ENCODE measurements around the gene SEH1L. TPM values are rescaled to one million over a fixed set of nuclear protein-coding genes. Genes with fewer than 3 reads are reported as not detected.

The SEH1L gene
- total RNA-seq, 1 experiment from 2014 or later, result 98.3 TPM

DNA sequence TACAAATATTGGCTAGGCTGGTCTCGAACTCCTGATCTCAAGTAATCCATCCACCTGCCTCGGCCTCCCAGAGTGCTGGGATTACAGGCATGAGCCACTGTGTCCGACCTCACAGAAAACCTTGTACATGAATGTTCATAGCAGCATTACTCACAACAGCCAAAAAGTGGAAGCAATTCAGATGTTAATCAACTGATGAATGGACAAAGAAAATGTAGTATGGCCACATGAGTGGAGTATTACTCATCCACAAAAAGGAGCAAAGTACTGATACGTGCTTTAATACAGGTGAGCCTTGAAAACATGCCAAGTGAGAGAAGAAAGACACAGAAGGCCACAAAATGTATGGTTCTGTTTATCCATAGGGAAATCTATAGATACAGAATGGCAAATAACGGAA, 63.9 kb downstream of the SEH1L start:
- no peaks in the 10 kb centered on the region for H3K79me2 ChIP-seq (ENCODE audit: low read depth)
- H3K27me3 ChIP-seq (ENCODE audit: insufficient read depth, low read depth), result no peaks in the 10 kb centered on the region
- no peaks in the 10 kb centered on the region for H3K4me1 ChIP-seq (replicated peaks; ENCODE audit: insufficient read depth)
- no peak overlapping the region for H3K27ac ChIP-seq
- H3K4me3 ChIP-seq, result no peak overlapping the region
- no peaks in the 10 kb centered on the region for H3K9me2 ChIP-seq (ENCODE audit: insufficient read depth)
- no TSS peak for BruUV-seq (replicated peaks)
- 0 out of 2 replicates have a peak, but pooled peaks cover 5% of the 10 kb centered on the region for H3F3A ChIP-seq (ENCODE audit: insufficient read depth, low read depth)
- no peak overlapping the region for H2AFZ ChIP-seq
- TF ChIP-seq, protein P1, sequence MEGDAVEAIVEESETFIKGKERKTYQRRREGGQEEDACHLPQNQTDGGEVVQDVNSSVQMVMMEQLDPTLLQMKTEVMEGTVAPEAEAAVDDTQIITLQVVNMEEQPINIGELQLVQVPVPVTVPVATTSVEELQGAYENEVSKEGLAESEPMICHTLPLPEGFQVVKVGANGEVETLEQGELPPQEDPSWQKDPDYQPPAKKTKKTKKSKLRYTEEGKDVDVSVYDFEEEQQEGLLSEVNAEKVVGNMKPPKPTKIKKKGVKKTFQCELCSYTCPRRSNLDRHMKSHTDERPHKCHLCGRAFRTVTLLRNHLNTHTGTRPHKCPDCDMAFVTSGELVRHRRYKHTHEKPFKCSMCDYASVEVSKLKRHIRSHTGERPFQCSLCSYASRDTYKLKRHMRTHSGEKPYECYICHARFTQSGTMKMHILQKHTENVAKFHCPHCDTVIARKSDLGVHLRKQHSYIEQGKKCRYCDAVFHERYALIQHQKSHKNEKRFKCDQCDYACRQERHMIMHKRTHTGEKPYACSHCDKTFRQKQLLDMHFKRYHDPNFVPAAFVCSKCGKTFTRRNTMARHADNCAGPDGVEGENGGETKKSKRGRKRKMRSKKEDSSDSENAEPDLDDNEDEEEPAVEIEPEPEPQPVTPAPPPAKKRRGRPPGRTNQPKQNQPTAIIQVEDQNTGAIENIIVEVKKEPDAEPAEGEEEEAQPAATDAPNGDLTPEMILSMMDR (conservative IDR thresholded peaks at IDR 0.05), result no peak
- no peak for TF ChIP-seq EZH2 (IDR thresholded peaks at IDR 0.05; ENCODE audit: low read depth)
- POLR2A ChIA-PET (ENCODE audit: unreplicated experiment), result no interaction called here
- intact Hi-C loops (cut with micrococcal nuclease; ENCODE audit: unreplicated experiment), result no loop called here
- H4K20me1 ChIP-seq (ENCODE audit: insufficient read depth), result peaks cover 3% of the 10 kb centered on the region; the same call in 1 of the 2 replicates
- CTCF ChIA-PET, result interaction anchor here (0.5 kb wide), 1 partner anchor 41 kb away, joined by 5 read pairs; no protein-coding TSS in a partner anchor
- peaks cover 37% of the 10 kb centered on the region for H3K36me3 ChIP-seq (ENCODE audit: low read depth)
- no peak overlapping the region for H3K4me2 ChIP-seq
- no peak for DNase-seq
- H3K9me3 ChIP-seq (ENCODE audit: insufficient read depth, low read depth), result no peaks in the 10 kb centered on the region

DNA sequence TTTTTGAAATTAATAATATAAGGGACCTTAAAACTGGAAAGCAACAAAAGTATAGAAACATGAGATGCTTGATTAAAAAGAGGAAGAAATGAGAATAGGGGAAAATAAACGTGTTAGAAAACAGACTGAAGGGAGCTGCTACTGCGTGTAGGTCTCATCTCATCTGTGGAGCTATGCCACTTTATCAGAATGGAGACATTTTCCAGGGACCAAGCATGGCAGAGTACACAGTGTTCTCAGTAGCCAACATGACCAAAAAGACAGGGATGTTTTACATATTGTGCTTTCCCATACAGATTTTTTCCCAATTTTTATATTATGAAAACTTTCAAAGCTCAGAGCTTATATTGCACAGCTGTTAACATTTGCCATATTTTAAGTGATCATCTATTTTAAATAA, 66.4 kb downstream of the SEH1L start:
- no peaks in the 10 kb centered on the region for H3K9me2 ChIP-seq (ENCODE audit: insufficient read depth)
- H3K4me3 ChIP-seq, result no peak overlapping the region
- no peak for TF ChIP-seq EZH2 (IDR thresholded peaks at IDR 0.05; ENCODE audit: low read depth)
- TF ChIP-seq, protein P1 (conservative IDR thresholded peaks at IDR 0.05), result no peak
- H3F3A ChIP-seq (ENCODE audit: insufficient read depth, low read depth), result peaks cover 5% of the 10 kb centered on the region; the same call in 1 of the 2 replicates
- CTCF ChIA-PET, result no interaction called here
- no peaks in the 10 kb centered on the region for H3K9me3 ChIP-seq (ENCODE audit: insufficient read depth, low read depth)
- no peak overlapping the region for H3K4me2 ChIP-seq
- H4K20me1 ChIP-seq (ENCODE audit: insufficient read depth), result peaks cover 3% of the 10 kb centered on the region; the same call in 1 of the 2 replicates
- H3K27me3 ChIP-seq (ENCODE audit: insufficient read depth, low read depth), result no peaks in the 10 kb centered on the region
- H2AFZ ChIP-seq, result no peak overlapping the region
- no peak overlapping the region for H3K27ac ChIP-seq
- H3K4me1 ChIP-seq (replicated peaks; ENCODE audit: insufficient read depth), result no peaks in the 10 kb centered on the region
- intact Hi-C loops (cut with micrococcal nuclease; ENCODE audit: unreplicated experiment), result no loop called here
- no peak for DNase-seq
- H3K36me3 ChIP-seq (ENCODE audit: low read depth), result peaks cover 32% of the 10 kb centered on the region
- no TSS peak for BruUV-seq (replicated peaks)
- POLR2A ChIA-PET (ENCODE audit: unreplicated experiment), result no interaction called here
- H3K79me2 ChIP-seq (ENCODE audit: low read depth), result no peaks in the 10 kb centered on the region

DNA sequence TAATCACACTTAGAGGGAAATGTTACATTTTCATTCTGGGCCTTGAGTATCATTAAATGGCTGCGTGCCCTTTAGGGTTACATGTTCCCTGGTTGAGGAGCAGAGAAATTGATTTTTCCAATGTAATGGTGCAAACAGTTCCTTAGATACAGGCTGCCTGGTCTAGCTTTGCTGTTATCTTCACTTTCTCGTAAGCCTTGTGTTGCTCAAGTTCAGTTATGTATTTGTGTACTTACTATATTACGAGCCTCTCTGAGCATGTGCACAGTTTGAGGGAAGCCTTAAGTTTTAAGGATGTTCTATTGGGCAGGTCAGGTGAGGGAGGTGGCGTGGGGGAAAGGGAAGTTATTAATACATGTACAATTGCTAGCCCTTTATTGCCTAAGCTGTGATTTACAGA, 67.0 kb downstream of the SEH1L start:
- no peak overlapping the region for H3K4me2 ChIP-seq
- H2AFZ ChIP-seq, result no peak overlapping the region
- ChIA-PET POLR2A (ENCODE audit: unreplicated experiment) (no interaction called here), CTCF (no interaction called here)
- H3K79me2 ChIP-seq (ENCODE audit: low read depth), result no peaks in the 10 kb centered on the region
- H3F3A ChIP-seq (ENCODE audit: insufficient read depth, low read depth), result no peaks in the 10 kb centered on the region; the same call in 1 of the 2 replicates
- intact Hi-C loops (cut with micrococcal nuclease; ENCODE audit: unreplicated experiment), result no loop called here
- no peak overlapping the region for H3K4me3 ChIP-seq
- H3K27me3 ChIP-seq (ENCODE audit: insufficient read depth, low read depth), result no peaks in the 10 kb centered on the region
- H3K9me2 ChIP-seq (ENCODE audit: insufficient read depth), result no peaks in the 10 kb centered on the region
- H3K9me3 ChIP-seq (ENCODE audit: insufficient read depth, low read depth), result no peaks in the 10 kb centered on the region
- no TSS peak for BruUV-seq (replicated peaks)
- peaks cover 32% of the 10 kb centered on the region for H3K36me3 ChIP-seq (ENCODE audit: low read depth)
- no peaks in the 10 kb centered on the region for H3K4me1 ChIP-seq (replicated peaks; ENCODE audit: insufficient read depth)
- TF ChIP-seq, protein P1 (conservative IDR thresholded peaks at IDR 0.05), result no peak
- no peak for TF ChIP-seq EZH2 (IDR thresholded peaks at IDR 0.05; ENCODE audit: low read depth)
- H3K27ac ChIP-seq, result no peak overlapping the region
- DNase-seq, result no peak
- H4K20me1 ChIP-seq (ENCODE audit: insufficient read depth), result peaks cover 3% of the 10 kb centered on the region; the same call in 1 of the 2 replicates

All from PC-9 (cell line).